ENCODE results near the gene ATP8B1.

DNA sequence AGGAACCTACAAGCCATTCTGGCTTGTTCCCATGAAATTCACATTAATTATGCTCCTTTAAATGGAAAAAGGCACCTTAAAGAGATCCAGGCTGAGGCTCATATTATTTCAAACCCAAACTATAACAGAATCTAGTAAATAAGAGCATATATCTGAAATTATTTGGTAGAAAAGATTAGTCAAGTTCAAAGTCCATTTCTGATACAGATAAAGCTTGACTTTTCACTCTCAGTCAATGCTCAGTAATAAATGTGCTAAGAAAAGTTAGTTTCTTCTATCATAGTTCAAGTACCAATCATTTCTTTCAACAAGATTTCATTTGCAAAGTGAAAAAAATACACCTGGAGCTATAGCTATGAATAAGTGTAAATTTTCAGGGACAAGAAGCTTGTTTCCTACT is 119.6 kb downstream of the ATP8B1 start:
- TF ChIP-seq CTCF (IDR thresholded peaks at IDR 0.05) (no peak), EP300 (IDR thresholded peaks at IDR 0.05) (no peak)
